ENCODE data around the gene EML4.

DNA sequence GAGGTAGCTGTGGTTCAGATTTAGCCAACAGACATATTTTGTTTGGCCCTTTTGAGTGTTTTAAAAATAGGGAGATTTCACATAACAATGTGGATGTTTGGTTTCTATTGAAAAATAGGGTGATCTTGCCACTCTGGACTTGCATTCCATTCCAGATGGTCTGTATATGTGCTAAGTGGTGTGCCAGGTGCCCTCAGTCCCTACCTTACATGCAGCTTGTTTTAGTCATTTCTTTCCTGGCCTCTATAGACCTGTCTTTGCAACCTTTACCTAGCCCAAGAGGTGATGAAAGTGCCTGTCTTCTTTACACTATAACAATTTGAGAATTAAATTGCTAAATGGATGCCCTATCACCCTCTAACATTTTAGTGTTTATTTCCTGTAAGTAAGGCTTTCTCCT lies 11.1 kb downstream of the EML4 start:
- TF ChIP-seq, protein P1, sequence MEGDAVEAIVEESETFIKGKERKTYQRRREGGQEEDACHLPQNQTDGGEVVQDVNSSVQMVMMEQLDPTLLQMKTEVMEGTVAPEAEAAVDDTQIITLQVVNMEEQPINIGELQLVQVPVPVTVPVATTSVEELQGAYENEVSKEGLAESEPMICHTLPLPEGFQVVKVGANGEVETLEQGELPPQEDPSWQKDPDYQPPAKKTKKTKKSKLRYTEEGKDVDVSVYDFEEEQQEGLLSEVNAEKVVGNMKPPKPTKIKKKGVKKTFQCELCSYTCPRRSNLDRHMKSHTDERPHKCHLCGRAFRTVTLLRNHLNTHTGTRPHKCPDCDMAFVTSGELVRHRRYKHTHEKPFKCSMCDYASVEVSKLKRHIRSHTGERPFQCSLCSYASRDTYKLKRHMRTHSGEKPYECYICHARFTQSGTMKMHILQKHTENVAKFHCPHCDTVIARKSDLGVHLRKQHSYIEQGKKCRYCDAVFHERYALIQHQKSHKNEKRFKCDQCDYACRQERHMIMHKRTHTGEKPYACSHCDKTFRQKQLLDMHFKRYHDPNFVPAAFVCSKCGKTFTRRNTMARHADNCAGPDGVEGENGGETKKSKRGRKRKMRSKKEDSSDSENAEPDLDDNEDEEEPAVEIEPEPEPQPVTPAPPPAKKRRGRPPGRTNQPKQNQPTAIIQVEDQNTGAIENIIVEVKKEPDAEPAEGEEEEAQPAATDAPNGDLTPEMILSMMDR (conservative IDR thresholded peaks at IDR 0.05; ENCODE audit: low read depth, low read length), result no peak
- no peak for TF ChIP-seq EZH2 (IDR thresholded peaks at IDR 0.05; ENCODE audit: borderline replicate concordance, low read depth, low read length, poor library complexity, severe bottlenecking)

All from A673 (cell line).